ENCODE results near the gene SLAMF6. TPM values are rescaled to one million over a fixed set of nuclear protein-coding genes. Genes with fewer than 3 reads are reported as not detected.

The SLAMF6 gene
- total and polyA plus RNA-seq, 10 of the 15 experiments (the other 5 are each of a cell fraction or from before 2014, with no cell fraction given) = 20.5 to 89.6 (median 36.5) TPM

GRCh38 chr1:160460214-160460642 is 62.8 kb downstream of the SLAMF6 start (continued):
- TF ChIP-seq ZNF24 (IDR thresholded peaks at IDR 0.05) = no peak
- no peak for TF ChIP-seq HDAC2 (IDR thresholded peaks at IDR 0.05)
- TF ChIP-seq EZH2 (IDR thresholded peaks at IDR 0.05; ENCODE audit: borderline replicate concordance, control insufficient read depth, low read depth, low read length) = no peak
- 0 out of 2 replicates have a peak, but pooled peaks have one; percentile 23 for TF ChIP-seq SPI1 (IDR thresholded peaks at IDR 0.05; ENCODE audit: borderline replicate concordance, insufficient read depth, low read depth, low read length)
- TF ChIP-seq ZZZ3 (IDR thresholded peaks at IDR 0.05; ENCODE audit: control insufficient read depth, insufficient read length, low read depth) = no peak
- no peak for TF ChIP-seq NR2C2 (IDR thresholded peaks at IDR 0.05; ENCODE audit: borderline replicate concordance, control insufficient read depth, insufficient read length, low read depth)
- TF ChIP-seq SUZ12 (IDR thresholded peaks at IDR 0.05; ENCODE audit: unreplicated experiment) = no peak
- TF ChIP-seq KAT2A (conservative IDR thresholded peaks at IDR 0.05; ENCODE audit: control insufficient read depth, low read depth, low read length) = no peak
- no peak for TF ChIP-seq BMI1 (IDR thresholded peaks at IDR 0.05; ENCODE audit: borderline replicate concordance)
- TF ChIP-seq RFX5 (IDR thresholded peaks at IDR 0.05; ENCODE audit: low read depth, low read length) = no peak
- no peak for TF ChIP-seq BCLAF1 (IDR thresholded peaks at IDR 0.05)
- no peak for TF ChIP-seq CBX5 (IDR thresholded peaks at IDR 0.05; ENCODE audit: low read depth)
- TF ChIP-seq LARP7 (IDR thresholded peaks at IDR 0.05) = no peak
- no peak for TF ChIP-seq IKZF2 (IDR thresholded peaks at IDR 0.05)
- TF ChIP-seq RELA (IDR thresholded peaks at IDR 0.05; ENCODE audit: borderline replicate concordance, partially characterized antibody) = peak; percentile 25
- no peak for TF ChIP-seq BRCA1 (IDR thresholded peaks at IDR 0.05; ENCODE audit: low read depth, low read length)
- TF ChIP-seq CHD1 (IDR thresholded peaks at IDR 0.05; ENCODE audit: low read depth, low read length) = no peak
- TF ChIP-seq CBX3 (IDR thresholded peaks at IDR 0.05; ENCODE audit: borderline replicate concordance, low read depth) = no peak
- no peak for TF ChIP-seq MEF2B (IDR thresholded peaks at IDR 0.05; ENCODE audit: partially characterized antibody, poor library complexity, severe bottlenecking)
- TF ChIP-seq BHLHE40 (IDR thresholded peaks at IDR 0.05; ENCODE audit: borderline replicate concordance in 1 of 2, low read depth in 2 of 2, low read length in 1 of 2) = no peak
- TF ChIP-seq HSF1 (IDR thresholded peaks at IDR 0.05; ENCODE audit: low read depth, low read length) = no peak
- no peak for TF ChIP-seq EGR1 (IDR thresholded peaks at IDR 0.05; ENCODE audit: borderline replicate concordance in 1 of 2, low read depth in 2 of 2, low read length in 2 of 2)
- TF ChIP-seq SIX5 (IDR thresholded peaks at IDR 0.05; ENCODE audit: low read depth, low read length, severe bottlenecking) = no peak
- no peak for TF ChIP-seq PRDM15 (CRISPR knock-in tag; IDR thresholded peaks at IDR 0.05)
